CD4-positive, CD25-positive, alpha-beta regulatory T cell (primary cell): ENCODE measurements around the gene CNOT2. TPM values are rescaled to one million over a fixed set of nuclear protein-coding genes. Genes with fewer than 3 reads are reported as not detected.

ENCODE experiments used
- ATAC-seq, 2 donors: fragments of 150-1000 bp; cut with Tn5 transposase; one replicate each; pipeline ENCODE4 v1.10.0; 2021; ENCODE audit warnings: low read depth in 2 of 2, moderate number of reproducible peaks in 2 of 2, moderate library complexity in 1 of 2
- DNase-seq, 3 donors: peaks; one replicate each; pipeline versions ENCODE4 v3.0.0 to v3.0.0-alpha.2; 2012 to 2022; ENCODE audit warnings: mixed read lengths in 1 of 3
- H3K27ac ChIP-seq: one replicate; pipeline ENCODE4 v1.7.0; 2013; ENCODE audit warnings: mild to moderate bottlenecking, low read length; ENCODE audit not compliant: insufficient read depth, poor library complexity, severe bottlenecking
- H3K27me3 ChIP-seq: one replicate; pipeline ENCODE4 v1.7.0; 2013; ENCODE audit warnings: low read length; ENCODE audit not compliant: control insufficient read depth, insufficient read depth
- H3K36me3 ChIP-seq: one replicate; pipeline ENCODE4 v1.7.0; 2013; ENCODE audit warnings: mild to moderate bottlenecking, low read length, moderate library complexity; ENCODE audit not compliant: control insufficient read depth, insufficient read depth
- H3K4me1 ChIP-seq: 2 replicates; pipeline ENCODE4 v1.7.0; 2013; ENCODE audit warnings: mild to moderate bottlenecking, low read length; ENCODE audit not compliant: insufficient read depth, control insufficient read depth, poor library complexity, severe bottlenecking
- H3K4me3 ChIP-seq: one replicate; pipeline ENCODE4 v1.7.0; 2013; ENCODE audit warnings: low read depth, mild to moderate bottlenecking, low read length, moderate library complexity
- H3K9me3 ChIP-seq, 2 experiments: 1 replicate in 1 of 2; 2 replicates in 1 of 2; pipeline ENCODE4 v1.7.0; 2013; ENCODE audit warnings: low read length in 2 of 2, mild to moderate bottlenecking in 1 of 2, moderate library complexity in 1 of 2; ENCODE audit not compliant: control insufficient read depth in 2 of 2
- H3K27ac Mint-ChIP-seq, 3 donors: one replicate each; pipeline ENCODE4 v1.8.0; 2020 to 2022; ENCODE audit warnings: mild to moderate bottlenecking in 3 of 3, mixed read lengths in 3 of 3, moderate library complexity in 2 of 3
- H3K27me3 Mint-ChIP-seq: one replicate; pipeline ENCODE4 v1.8.0; 2022; ENCODE audit warnings: mild to moderate bottlenecking, mixed read lengths
- H3K36me3 Mint-ChIP-seq: one replicate; pipeline ENCODE4 v1.8.0; 2020; ENCODE audit warnings: mixed read lengths
- H3K4me1 Mint-ChIP-seq, 4 donors: one replicate each; pipeline ENCODE4 v1.8.0; 2020 to 2022; ENCODE audit warnings: mixed read lengths in 4 of 4, mild to moderate bottlenecking in 1 of 4
- H3K4me3 Mint-ChIP-seq, 4 donors: one replicate each; pipeline ENCODE4 v1.8.0; 2020 to 2022; ENCODE audit warnings: mild to moderate bottlenecking in 4 of 4, mixed read lengths in 4 of 4, moderate library complexity in 3 of 4
- H3K9me3 Mint-ChIP-seq, 7 donors: one replicate each; pipeline ENCODE4 v1.8.0; 2020 to 2022; ENCODE audit warnings: mixed read lengths in 7 of 7, mild to moderate bottlenecking in 3 of 7, moderate library complexity in 2 of 7
- polyA plus RNA-seq, 4 donors: library from polyadenylated mRNA; unstranded; fragments of 300-500 nt; fragmentation: Illumina TruSeq; gene quantifications; one replicate each; pipeline ENCODE4 v1.2.3, GENCODE V29; 2021
- total RNA-seq: library from RNA; stranded (reverse); gene quantifications from one replicate; pipeline ENCODE4 v1.2.3, GENCODE V29; 2022

The CNOT2 gene
- total and polyA plus RNA-seq, 5 donors from 2014 or later: 78.5 to 137 (median 101) TPM

GRCh38 chr12:70306676-70307075 lies 63.4 kb downstream of the CNOT2 start:
- peaks cover 11% of the 10 kb centered on the region for H3K36me3 ChIP-seq
- H3K4me3 ChIP-seq: no peak overlapping the region
- Mint-ChIP-seq H3K9me3 (peaks cover 0 to 21% (median 4%) of the 10 kb centered on the region in 7 donors), H3K4me1 (peaks cover 42 to 73% (median 48%) of the 10 kb centered on the region in 4 donors), H3K27me3 (no peaks in the 10 kb centered on the region), H3K27ac (peak overlapping the region in 1 of 3 donors; percentile 47), H3K36me3 (peaks cover 29% of the 10 kb centered on the region), H3K4me3 (no peak overlapping the region)
- no peak for DNase-seq
- no peak for ATAC-seq
- peaks cover 3% of the 10 kb centered on the region for H3K4me1 ChIP-seq
- H3K9me3 ChIP-seq: peaks cover 0 to 4% of the 10 kb centered on the region in 2 experiments
- H3K27ac ChIP-seq: no peak overlapping the region
- H3K27me3 ChIP-seq: no peaks in the 10 kb centered on the region

- peaks cover 11% of the 10 kb centered on the region for H3K36me3 ChIP-seq
- H3K27me3 Mint-ChIP-seq: no peaks in the 10 kb centered on the region
- peak overlapping the region; percentile 1 for H3K27ac ChIP-seq
- DNase-seq (no peak), ATAC-seq (no peak)
- no peaks in the 10 kb centered on the region for H3K27me3 ChIP-seq
- no peak overlapping the region for H3K4me3 Mint-ChIP-seq
- peaks cover 43 to 74% (median 51%) of the 10 kb centered on the region in 4 donors for H3K4me1 Mint-ChIP-seq
- peak overlapping the region in 2 of 3 donors; percentile 17 to 86 for H3K27ac Mint-ChIP-seq
- H3K4me1 ChIP-seq: peaks cover 3% of the 10 kb centered on the region
- H3K9me3 Mint-ChIP-seq: peaks cover 0 to 18% (median 4%) of the 10 kb centered on the region in 7 donors
- peaks cover 0 to 4% of the 10 kb centered on the region in 2 experiments for H3K9me3 ChIP-seq
- H3K4me3 ChIP-seq: no peak overlapping the region
- H3K36me3 Mint-ChIP-seq: peaks cover 26% of the 10 kb centered on the region
Measured at GRCh38 chr12:70307868-70308267, 64.6 kb downstream of the CNOT2 start.

- peaks cover 0 to 6% (median 0%) of the 10 kb centered on the region in 7 donors for H3K9me3 Mint-ChIP-seq
Measured at GRCh38 chr12:70309348-70309747, 66.1 kb downstream of the CNOT2 start.

GRCh38 chr12:70314145-70314544 lies 70.9 kb downstream of the CNOT2 start:
- H3K9me3 ChIP-seq: no peaks in the 10 kb centered on the region
- no peak for ATAC-seq
- peaks cover 4% of the 10 kb centered on the region for H3K36me3 ChIP-seq
- Mint-ChIP-seq H3K27me3 (no peaks in the 10 kb centered on the region), H3K27ac (no peak overlapping the region), H3K9me3 (no peaks in the 10 kb centered on the region), H3K4me1 (peaks cover 42 to 69% (median 55%) of the 10 kb centered on the region in 4 donors), H3K36me3 (peaks cover 33% of the 10 kb centered on the region), H3K4me3 (no peak overlapping the region)
- no peak overlapping the region for H3K4me3 ChIP-seq
- H3K27me3 ChIP-seq: no peaks in the 10 kb centered on the region
- H3K27ac ChIP-seq: no peak overlapping the region
- H3K4me1 ChIP-seq: peaks cover 10% of the 10 kb centered on the region
- DNase-seq: no peak

More at GRCh38 chr12:70309348-70309747, 66.1 kb downstream of the CNOT2 start:
- Mint-ChIP-seq H3K27ac (no peak overlapping the region), H3K27me3 (no peaks in the 10 kb centered on the region), H3K36me3 (peaks cover 26% of the 10 kb centered on the region), H3K4me1 (peaks cover 47 to 73% (median 52%) of the 10 kb centered on the region in 4 donors), H3K4me3 (no peak overlapping the region)
- Histone ChIP-seq H3K4me1 (peaks cover under 1% of the 10 kb centered on the region), H3K27ac (no peak overlapping the region), H3K27me3 (no peaks in the 10 kb centered on the region), H3K36me3 (peaks cover 10% of the 10 kb centered on the region), H3K4me3 (no peak overlapping the region), H3K9me3 (peaks cover 0 to 4% of the 10 kb centered on the region in 2 experiments)
- ATAC-seq: no peak
- DNase-seq: no peak

GRCh38 chr12:70317781-70318180 lies 74.5 kb downstream of the CNOT2 start:
- peak overlapping the region; percentile 32 for H3K4me3 ChIP-seq
- peaks cover 37% of the 10 kb centered on the region for H3K36me3 Mint-ChIP-seq
- H3K27me3 ChIP-seq: no peaks in the 10 kb centered on the region
- peaks cover 14% of the 10 kb centered on the region for H3K36me3 ChIP-seq
- ATAC-seq (no peak), DNase-seq (no peak)
- peaks cover 42 to 58% (median 51%) of the 10 kb centered on the region in 4 donors for H3K4me1 Mint-ChIP-seq
- no peaks in the 10 kb centered on the region for H3K27me3 Mint-ChIP-seq
- H3K4me3 Mint-ChIP-seq: no peak overlapping the region
- peaks cover 10% of the 10 kb centered on the region for H3K4me1 ChIP-seq
- H3K27ac Mint-ChIP-seq: peak overlapping the region in 1 of 3 donors; percentile 22
- no peaks in the 10 kb centered on the region for H3K9me3 ChIP-seq
- no peaks in the 10 kb centered on the region for H3K9me3 Mint-ChIP-seq
- no peak overlapping the region for H3K27ac ChIP-seq

- H3K27me3 Mint-ChIP-seq: no peaks in the 10 kb centered on the region
- no peak overlapping the region for H3K4me3 ChIP-seq
- no peaks in the 10 kb centered on the region for H3K9me3 ChIP-seq
- H3K4me3 Mint-ChIP-seq: no peak overlapping the region
- H3K27ac ChIP-seq: no peak overlapping the region
- H3K27me3 ChIP-seq: no peaks in the 10 kb centered on the region
- no peak overlapping the region for H3K27ac Mint-ChIP-seq
- H3K4me1 ChIP-seq: peaks cover 10% of the 10 kb centered on the region
- peaks cover 28% of the 10 kb centered on the region for H3K36me3 Mint-ChIP-seq
- ATAC-seq: no peak
- no peak for DNase-seq
- peaks cover 43 to 53% (median 47%) of the 10 kb centered on the region in 4 donors for H3K4me1 Mint-ChIP-seq
- peaks cover 15% of the 10 kb centered on the region for H3K36me3 ChIP-seq
- no peaks in the 10 kb centered on the region for H3K9me3 Mint-ChIP-seq
Measured at GRCh38 chr12:70319605-70320004, 76.4 kb downstream of the CNOT2 start.

GRCh38 chr12:70321191-70321590 lies 78.0 kb downstream of the CNOT2 start:
- ATAC-seq (no peak), DNase-seq (no peak)
- Histone ChIP-seq H3K27ac (no peak overlapping the region), H3K4me3 (no peak overlapping the region), H3K27me3 (no peaks in the 10 kb centered on the region), H3K36me3 (peaks cover 19% of the 10 kb centered on the region), H3K4me1 (no peaks in the 10 kb centered on the region), H3K9me3 (no peaks in the 10 kb centered on the region)
- Mint-ChIP-seq H3K9me3 (no peaks in the 10 kb centered on the region), H3K27me3 (no peaks in the 10 kb centered on the region), H3K4me1 (peaks cover 31 to 53% (median 38%) of the 10 kb centered on the region in 4 donors), H3K4me3 (no peak overlapping the region), H3K36me3 (peaks cover 31% of the 10 kb centered on the region), H3K27ac (no peak overlapping the region)

- no peaks in the 10 kb centered on the region for H3K4me1 ChIP-seq
- Mint-ChIP-seq H3K4me1 (peaks cover 24 to 47% (median 42%) of the 10 kb centered on the region in 4 donors), H3K27me3 (no peaks in the 10 kb centered on the region), H3K27ac (peak overlapping the region in 2 of 3 donors; percentile 16 to 49), H3K9me3 (peaks cover 0 to 2% (median 0%) of the 10 kb centered on the region in 7 donors), H3K4me3 (no peak overlapping the region), H3K36me3 (peaks cover 53% of the 10 kb centered on the region)
- H3K4me3 ChIP-seq: no peak overlapping the region
- ATAC-seq: no peak
- DNase-seq: no peak
- no peaks in the 10 kb centered on the region for H3K27me3 ChIP-seq
- H3K9me3 ChIP-seq: no peaks in the 10 kb centered on the region
- peaks cover 21% of the 10 kb centered on the region for H3K36me3 ChIP-seq
- no peak overlapping the region for H3K27ac ChIP-seq
Measured at GRCh38 chr12:70327541-70327940, 84.3 kb downstream of the CNOT2 start.
